Brain microvascular endothelial cell (primary cell): Measurements from ENCODE around the gene CDC42BPG.
A peak's percentile ranks its signal among the peaks of the same experiment; 100 is the strongest.

Source experiments
- DNase-seq: peaks from one replicate; pipeline ENCODE4 v3.0.0-alpha.2; 2020
- H3K27ac ChIP-seq: fragments of 250-450 bp; sonication (Bioruptor Pico); 2 replicates; pipeline ENCODE4 v1.5.1; 2020; ENCODE audit warnings: mild to moderate bottlenecking, moderate library complexity
- H3K27me3 ChIP-seq: fragments of 250-450 bp; sonication (Bioruptor Pico); replicated peaks from 2 replicates; pipeline ENCODE4 v1.5.1; 2020; ENCODE audit warnings: mild to moderate bottlenecking
- H3K36me3 ChIP-seq: fragments of 250-450 bp; sonication (Bioruptor Pico); replicated peaks from 2 replicates; pipeline ENCODE4 v1.5.1; 2020; ENCODE audit warnings: mild to moderate bottlenecking
- H3K4me3 ChIP-seq: 2 replicates; pipeline ENCODE4 v1.5.1; 2011; ENCODE audit warnings: low read depth, mild to moderate bottlenecking, control low read depth, low read length, moderate library complexity
- in situ Hi-C: cut with HindIII; loops from 2 replicates; pipeline ENCODE4 v1.10.0; 2017; ENCODE audit warnings: low sequenced_read_pairs, low pct_ligation_motif_present
- TF ChIP-seq, protein P1 (sequence below): IDR thresholded peaks from 2 replicates; pipeline ENCODE4 v1.5.1; 2011; ENCODE audit warnings: low read depth, mild to moderate bottlenecking, moderate library complexity, low read length, control low read depth, inconsistent platforms; ENCODE audit errors: missing control alignments

CDC42BPG gene

DNA sequence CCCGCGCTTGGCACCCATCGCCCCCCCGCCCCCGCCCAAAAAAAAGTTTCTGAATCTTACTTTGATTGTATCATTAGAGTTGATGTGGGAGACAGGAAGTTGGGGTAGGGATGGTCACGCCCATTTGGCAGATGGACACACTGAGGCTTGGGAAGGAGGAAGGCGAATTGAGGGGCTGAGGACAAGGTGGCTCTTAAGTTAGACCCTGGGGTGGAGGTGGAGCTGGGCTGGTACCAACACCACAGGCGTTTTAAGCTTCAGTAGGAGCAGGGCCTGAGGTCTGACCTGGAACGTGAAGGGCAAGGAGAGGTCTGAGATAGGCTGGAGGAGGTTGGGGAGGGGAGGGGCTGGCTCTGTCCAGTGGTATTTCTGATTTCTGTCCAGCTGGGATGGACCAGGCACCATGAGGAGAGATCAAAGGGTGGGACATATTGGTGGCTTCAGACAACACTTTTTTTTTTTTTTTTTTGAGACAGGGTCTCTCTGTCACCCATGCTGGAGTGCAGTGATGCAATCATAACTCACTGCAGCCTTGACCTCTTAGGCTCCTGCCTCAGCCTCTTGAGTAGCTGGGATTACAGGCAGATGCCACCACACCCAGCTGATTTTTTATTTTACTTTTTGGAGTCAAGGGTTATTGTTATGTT, 799 bp upstream of the CDC42BPG start:
- Histone ChIP-seq H3K36me3 (no peaks in the 10 kb centered on the region), H3K27me3 (no peaks in the 10 kb centered on the region), H3K27ac (no peak overlapping the region), H3K4me3 (peak overlapping the region; percentile 40)
- no peak for DNase-seq
- in situ Hi-C loops, result loop anchor here (5.0 kb wide), 1 partner anchor 47 kb away; no protein-coding TSS in a partner anchor
- TF ChIP-seq, protein P1, sequence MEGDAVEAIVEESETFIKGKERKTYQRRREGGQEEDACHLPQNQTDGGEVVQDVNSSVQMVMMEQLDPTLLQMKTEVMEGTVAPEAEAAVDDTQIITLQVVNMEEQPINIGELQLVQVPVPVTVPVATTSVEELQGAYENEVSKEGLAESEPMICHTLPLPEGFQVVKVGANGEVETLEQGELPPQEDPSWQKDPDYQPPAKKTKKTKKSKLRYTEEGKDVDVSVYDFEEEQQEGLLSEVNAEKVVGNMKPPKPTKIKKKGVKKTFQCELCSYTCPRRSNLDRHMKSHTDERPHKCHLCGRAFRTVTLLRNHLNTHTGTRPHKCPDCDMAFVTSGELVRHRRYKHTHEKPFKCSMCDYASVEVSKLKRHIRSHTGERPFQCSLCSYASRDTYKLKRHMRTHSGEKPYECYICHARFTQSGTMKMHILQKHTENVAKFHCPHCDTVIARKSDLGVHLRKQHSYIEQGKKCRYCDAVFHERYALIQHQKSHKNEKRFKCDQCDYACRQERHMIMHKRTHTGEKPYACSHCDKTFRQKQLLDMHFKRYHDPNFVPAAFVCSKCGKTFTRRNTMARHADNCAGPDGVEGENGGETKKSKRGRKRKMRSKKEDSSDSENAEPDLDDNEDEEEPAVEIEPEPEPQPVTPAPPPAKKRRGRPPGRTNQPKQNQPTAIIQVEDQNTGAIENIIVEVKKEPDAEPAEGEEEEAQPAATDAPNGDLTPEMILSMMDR, result no peak

DNA sequence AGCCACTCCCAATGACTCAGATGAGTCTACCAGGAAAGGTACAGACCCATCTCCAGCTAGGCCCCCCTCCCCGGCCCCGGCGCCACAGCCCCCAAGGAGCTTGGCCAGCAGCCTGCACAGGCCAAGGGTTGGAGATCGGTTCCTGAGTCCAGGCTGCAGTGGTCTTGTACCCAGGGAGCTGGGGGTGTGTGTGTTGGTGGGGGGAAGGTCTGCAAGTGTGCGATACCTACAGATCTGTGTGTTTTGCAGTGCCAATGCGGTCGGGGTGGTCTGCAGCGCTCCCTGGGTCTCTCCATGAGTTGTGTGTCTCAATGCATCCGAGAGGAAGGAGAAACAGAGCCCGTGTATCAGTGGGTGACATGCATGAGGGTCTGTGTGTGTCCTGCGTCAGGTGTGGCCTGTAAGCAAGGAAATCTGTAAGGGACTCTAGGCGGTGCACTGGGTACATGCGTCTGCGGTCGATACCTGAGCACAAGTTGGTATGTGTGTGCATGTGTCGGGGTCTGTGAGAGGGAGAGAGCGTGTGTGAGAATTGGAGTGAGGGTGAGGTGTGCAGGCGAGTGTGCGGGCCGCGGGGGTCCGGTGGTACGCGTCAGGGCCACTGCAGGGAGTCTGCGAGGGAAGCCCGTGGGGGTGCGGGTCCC, 645 bp downstream of the CDC42BPG start:
- H3K4me3 ChIP-seq, result peak overlapping the region; percentile 20
- DNase-seq, result no peak
- no peak overlapping the region for H3K27ac ChIP-seq
- TF ChIP-seq, protein P1, result no peak
- in situ Hi-C loops, result no loop called here
- H3K36me3 ChIP-seq, result no peaks in the 10 kb centered on the region
- H3K27me3 ChIP-seq, result no peaks in the 10 kb centered on the region

DNA sequence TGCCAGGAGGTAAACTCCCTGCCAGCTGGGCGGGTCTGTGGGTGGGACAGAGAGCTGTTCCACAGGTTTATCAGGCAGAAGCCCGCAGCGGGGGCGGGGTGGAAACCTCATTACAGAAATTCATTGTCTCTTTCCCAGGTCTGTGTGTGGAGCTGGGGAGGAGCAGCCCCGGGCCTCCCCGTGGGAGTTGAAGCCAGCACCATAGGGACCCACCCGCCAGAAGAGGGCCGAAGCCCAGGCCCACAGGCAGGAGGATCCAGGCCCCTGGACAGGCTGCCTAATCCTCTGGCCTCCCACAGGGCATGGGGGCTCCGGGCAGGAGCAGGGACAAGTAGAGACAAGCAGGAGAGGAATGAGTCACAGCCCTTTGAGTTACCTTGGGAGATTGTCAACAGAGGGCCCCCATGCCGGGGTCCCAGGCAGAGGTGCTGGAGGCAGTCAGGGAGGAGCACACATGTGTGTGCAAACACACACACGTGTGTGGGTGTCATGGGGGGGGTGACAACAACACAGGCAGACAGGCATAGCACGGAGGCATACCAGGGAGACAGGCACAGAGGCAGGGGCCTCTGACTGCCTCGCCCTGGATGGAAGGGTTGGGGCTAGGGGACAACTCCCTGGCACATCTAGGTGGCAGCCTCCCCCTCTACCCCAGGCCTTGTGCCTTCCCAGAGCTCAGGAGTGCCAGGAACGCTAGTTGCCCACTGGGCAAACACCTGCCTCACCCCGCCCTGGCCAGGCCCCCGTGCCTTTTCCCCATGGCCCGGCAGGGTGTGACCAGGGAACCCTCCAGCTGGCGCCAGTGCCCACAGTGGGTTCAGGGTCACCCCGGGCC, 1.4 kb downstream of the CDC42BPG start:
- Histone ChIP-seq H3K27me3 (no peaks in the 10 kb centered on the region), H3K36me3 (no peaks in the 10 kb centered on the region), H3K4me3 (no peak overlapping the region), H3K27ac (no peak overlapping the region)
- in situ Hi-C loops, result no loop called here
- TF ChIP-seq, protein P1, result no peak
- DNase-seq, result no peak

DNA sequence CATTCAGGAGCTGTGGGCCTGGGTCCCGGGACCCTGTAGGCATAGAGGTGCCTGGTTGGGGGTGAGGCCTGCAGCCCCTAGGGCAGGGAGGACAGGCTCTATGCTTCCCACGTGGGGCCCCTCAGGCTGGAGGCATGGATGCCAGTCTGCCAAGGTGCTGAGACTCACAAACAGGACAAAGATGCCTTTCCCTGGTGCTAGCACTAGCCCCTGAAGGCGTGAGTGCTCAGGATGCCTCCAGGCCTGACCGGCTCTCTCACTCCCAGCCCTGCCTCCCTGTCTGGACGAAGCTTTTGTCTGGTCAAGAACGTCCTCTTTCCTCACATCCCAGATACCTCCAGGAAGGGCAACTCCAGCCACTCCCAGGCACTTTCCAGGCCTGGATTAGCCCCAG, 2.1 kb downstream of the CDC42BPG start:
- no peak overlapping the region for H3K27ac ChIP-seq

DNA sequence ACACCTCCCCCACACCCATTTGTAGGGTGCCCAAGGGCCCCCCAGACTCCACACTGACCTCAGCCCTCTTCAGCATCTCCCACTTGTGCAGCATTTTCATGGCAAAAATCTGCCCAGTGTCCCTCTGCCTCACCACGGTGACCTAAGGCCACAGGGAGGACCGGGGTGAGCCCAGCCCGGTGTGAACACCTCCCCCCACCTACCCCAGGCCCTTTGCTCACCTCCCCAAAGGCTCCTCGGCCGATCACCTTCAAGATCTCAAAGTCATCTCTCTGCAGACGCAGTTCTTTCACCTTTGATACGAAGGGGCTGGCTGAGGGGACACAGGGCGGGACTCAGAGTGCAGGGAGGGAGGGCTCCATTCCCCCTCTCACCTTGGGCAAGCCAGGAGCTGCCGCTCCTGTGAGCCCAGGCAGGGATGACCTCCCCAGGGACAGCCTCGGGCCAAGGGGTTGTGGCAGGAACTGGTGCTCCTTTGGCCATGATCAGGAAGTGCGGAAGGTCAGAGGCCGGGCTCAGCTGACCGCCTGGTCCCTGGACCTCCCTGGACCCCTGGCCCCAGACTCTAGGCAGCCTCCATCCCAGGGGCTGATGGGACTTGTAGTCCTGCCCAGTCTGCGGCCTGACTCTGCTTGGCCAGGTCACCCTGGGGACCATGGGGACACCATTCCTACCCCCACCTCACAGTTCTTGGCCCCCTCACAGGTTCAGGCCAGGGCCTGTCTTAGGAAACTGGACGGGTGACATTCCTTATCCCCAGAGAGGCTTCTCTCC, 2.7 kb downstream of the CDC42BPG start:
- no peaks in the 10 kb centered on the region for H3K36me3 ChIP-seq
- no peak overlapping the region for H3K4me3 ChIP-seq
- H3K27ac ChIP-seq, result no peak overlapping the region
- no peak for DNase-seq
- TF ChIP-seq, protein P1, result no peak
- in situ Hi-C loops, result no loop called here
- no peaks in the 10 kb centered on the region for H3K27me3 ChIP-seq

More for the DNA sequence above, 2.1 kb downstream of the CDC42BPG start:
- no peak overlapping the region for H3K4me3 ChIP-seq
- in situ Hi-C loops, result no loop called here
- H3K36me3 ChIP-seq, result no peaks in the 10 kb centered on the region
- no peak for DNase-seq
- H3K27me3 ChIP-seq, result no peaks in the 10 kb centered on the region
- TF ChIP-seq, protein P1, result no peak
